ENCODE results near the gene LPP. TPM values are rescaled to one million over a fixed set of nuclear protein-coding genes. Genes with fewer than 3 reads are reported as not detected.

The LPP gene
- total and polyA plus RNA-seq, 10 of the 15 experiments (the other 5 are each of a cell fraction or from before 2014, with no cell fraction given), result under 0.01 to 0.62 (median 0.03) TPM

DNA sequence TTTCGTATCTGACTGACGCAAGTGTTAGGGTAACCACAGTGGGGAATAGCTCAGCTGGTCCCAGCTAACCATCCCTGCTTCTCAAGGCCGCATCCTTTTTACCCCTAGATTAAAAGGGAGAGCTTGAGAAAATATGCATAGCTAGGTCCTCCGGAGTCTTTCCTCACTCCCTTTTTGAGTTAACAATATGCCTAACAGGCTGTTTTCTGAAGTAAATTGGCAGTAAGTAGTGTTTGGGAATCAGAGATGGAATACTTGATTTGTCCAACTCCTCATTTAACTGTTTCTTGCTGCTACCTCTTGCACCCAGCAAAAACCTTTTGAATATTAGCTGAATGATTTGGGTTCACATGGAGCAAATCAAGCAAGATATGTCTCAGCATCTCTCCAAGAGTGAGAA lies 326.1 kb downstream of the LPP start (continued):
- TF ChIP-seq CEBPB (IDR thresholded peaks at IDR 0.05; ENCODE audit: borderline replicate concordance in 1 of 2, low read depth in 2 of 2, low read length in 2 of 2) (no peak), SMARCA5 (IDR thresholded peaks at IDR 0.05) (no peak), IRF4 (IDR thresholded peaks at IDR 0.05; ENCODE audit: low read depth, low read length) (no peak), TARDBP (IDR thresholded peaks at IDR 0.05; ENCODE audit: borderline replicate concordance) (no peak), BCL3 (IDR thresholded peaks at IDR 0.05; ENCODE audit: borderline replicate concordance, insufficient read depth, low read depth, low read length, poor library complexity, severe bottlenecking) (no peak)

DNA sequence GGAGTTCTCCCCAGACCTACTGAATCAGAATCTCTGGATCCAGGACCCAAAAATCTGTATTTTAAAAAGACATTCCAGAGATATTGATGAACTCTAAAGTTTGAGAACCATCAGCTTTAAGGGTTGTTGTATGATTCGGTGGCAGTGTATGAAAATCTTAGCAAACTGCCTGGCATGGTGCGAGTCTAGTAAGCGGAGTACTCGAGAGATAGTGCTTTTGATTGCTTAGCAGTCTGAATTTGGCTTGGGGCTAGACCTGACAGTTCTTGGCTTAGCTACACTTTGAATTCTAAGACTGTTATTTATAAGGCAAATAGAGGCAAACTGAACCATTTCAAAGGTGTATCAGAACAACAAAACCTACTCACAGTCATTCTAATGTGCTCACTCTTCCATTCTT lies 329.0 kb downstream of the LPP start:
- Histone ChIP-seq H4K20me1 (ENCODE audit: control insufficient read depth, insufficient read depth) (no peaks in the 10 kb centered on the region), H3K36me3 (ENCODE audit: control insufficient read depth in 2 of 2, insufficient read depth in 2 of 2, low read length in 1 of 2) (no peaks in the 10 kb centered on the region), H3K4me3 (no peak overlapping the region), H3K27me3 (replicated peaks in 1 of 2; ENCODE audit: control insufficient read depth in 2 of 2, insufficient read depth in 2 of 2, low read length in 1 of 2) (0 out of 4 replicates have a peak, but pooled peaks cover 0 to 2% of the 10 kb centered on the region in 2 experiments), H3K9me3 (replicated peaks; ENCODE audit: control insufficient read depth, insufficient read depth, low read length) (no peaks in the 10 kb centered on the region), H3K4me2 (ENCODE audit: control insufficient read depth, insufficient read depth) (no peak overlapping the region), H2AFZ (ENCODE audit: control insufficient read depth, low read depth, low read length) (no peak overlapping the region), H3K9ac (ENCODE audit: control insufficient read depth, insufficient read depth, low read length) (no peak overlapping the region), H3K27ac (ENCODE audit: control insufficient read depth, insufficient read depth) (no peak overlapping the region), H3K79me2 (ENCODE audit: control insufficient read depth, insufficient read depth, low read length) (no peaks in the 10 kb centered on the region), H3K4me1 (ENCODE audit: control insufficient read depth, insufficient read depth, low read length) (no peaks in the 10 kb centered on the region)
- DNase-seq (ENCODE audit: low read depth, low spot score) (no peak), ATAC-seq (no peak), FAIRE-seq (no peak)
- intact Hi-C loops (cut with micrococcal nuclease; ENCODE audit: unreplicated experiment), result no loop called here
- no TSS peak for BruUV-seq (replicated peaks)
- ChIA-PET CTCF (no interaction called here), SMC1A (ENCODE audit: uncharacterized antibody, unreplicated experiment) (no interaction called here), RAD21 (ENCODE audit: unreplicated experiment) (no interaction called here), POLR2A (no interaction called here)
- in situ Hi-C loops (cut with MboI), result no loop called here
- WGBS (ENCODE audit: insufficient coverage, insufficient replicate concordance, low lambda C conversion rate, missing lambda C conversion rate), result 51% methylated on average over 4 of the region's 4 CpGs
- TF ChIP-seq NFIC (IDR thresholded peaks at IDR 0.05; ENCODE audit: low read depth, low read length), result no peak
- no peak for TF ChIP-seq SREBF1 (IDR thresholded peaks at IDR 0.05; ENCODE audit: low read length)
- no peak for TF ChIP-seq RFX5 (IDR thresholded peaks at IDR 0.05; ENCODE audit: low read depth, low read length)
- no peak for TF ChIP-seq STAT1 (conservative IDR thresholded peaks at IDR 0.05)

Measured in GM12878 (cell line).